GM12864 (cell line): ENCODE results near the gene SYNDIG1L.
"Not testable (repeated sequence)": the region's sequence is repeated elsewhere in the genome, so short reads cannot be mapped to it uniquely, and the experiment has no call there.

Source experiments
- DNase-seq: peaks from one replicate; pipeline ENCODE4 v3.0.0-alpha.2; 2011; ENCODE audit warnings: low read depth
- H3K4me3 ChIP-seq: 2 replicates; pipeline ENCODE4 v1.5.1; 2011; ENCODE audit warnings: mild to moderate bottlenecking, low read depth, low read length, control low read depth
- TF ChIP-seq, protein P1 (sequence below): IDR thresholded peaks from 2 replicates; pipeline ENCODE4 v1.5.1; 2011; ENCODE audit warnings: low read depth, mild to moderate bottlenecking, moderate library complexity, low read length, control low read depth, inconsistent platforms; ENCODE audit errors: missing control alignments

SYNDIG1L gene

DNA sequence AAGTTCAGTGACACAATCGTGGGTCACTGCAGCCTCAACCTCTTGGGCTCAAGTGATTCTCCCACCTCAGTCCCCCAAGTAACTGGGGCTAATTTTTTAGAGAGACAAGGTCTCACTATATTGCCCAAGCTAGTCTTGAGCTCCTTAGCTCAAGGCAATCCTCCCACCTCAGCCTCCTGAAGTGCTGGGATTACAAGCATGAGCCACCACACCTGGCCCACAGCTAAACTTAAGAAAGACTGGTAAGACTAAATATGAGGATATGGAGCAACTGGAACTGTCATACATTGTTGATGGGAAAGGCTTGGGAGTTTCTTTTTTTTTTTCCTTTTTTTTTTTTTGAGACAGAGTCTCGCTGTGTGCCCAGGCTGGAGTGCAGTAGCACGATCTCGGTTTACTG lies 43.8 kb downstream of the SYNDIG1L start:
- H3K4me3 ChIP-seq, result no peak overlapping the region
- no peak for DNase-seq
- TF ChIP-seq, protein P1, sequence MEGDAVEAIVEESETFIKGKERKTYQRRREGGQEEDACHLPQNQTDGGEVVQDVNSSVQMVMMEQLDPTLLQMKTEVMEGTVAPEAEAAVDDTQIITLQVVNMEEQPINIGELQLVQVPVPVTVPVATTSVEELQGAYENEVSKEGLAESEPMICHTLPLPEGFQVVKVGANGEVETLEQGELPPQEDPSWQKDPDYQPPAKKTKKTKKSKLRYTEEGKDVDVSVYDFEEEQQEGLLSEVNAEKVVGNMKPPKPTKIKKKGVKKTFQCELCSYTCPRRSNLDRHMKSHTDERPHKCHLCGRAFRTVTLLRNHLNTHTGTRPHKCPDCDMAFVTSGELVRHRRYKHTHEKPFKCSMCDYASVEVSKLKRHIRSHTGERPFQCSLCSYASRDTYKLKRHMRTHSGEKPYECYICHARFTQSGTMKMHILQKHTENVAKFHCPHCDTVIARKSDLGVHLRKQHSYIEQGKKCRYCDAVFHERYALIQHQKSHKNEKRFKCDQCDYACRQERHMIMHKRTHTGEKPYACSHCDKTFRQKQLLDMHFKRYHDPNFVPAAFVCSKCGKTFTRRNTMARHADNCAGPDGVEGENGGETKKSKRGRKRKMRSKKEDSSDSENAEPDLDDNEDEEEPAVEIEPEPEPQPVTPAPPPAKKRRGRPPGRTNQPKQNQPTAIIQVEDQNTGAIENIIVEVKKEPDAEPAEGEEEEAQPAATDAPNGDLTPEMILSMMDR, result no peak

DNA sequence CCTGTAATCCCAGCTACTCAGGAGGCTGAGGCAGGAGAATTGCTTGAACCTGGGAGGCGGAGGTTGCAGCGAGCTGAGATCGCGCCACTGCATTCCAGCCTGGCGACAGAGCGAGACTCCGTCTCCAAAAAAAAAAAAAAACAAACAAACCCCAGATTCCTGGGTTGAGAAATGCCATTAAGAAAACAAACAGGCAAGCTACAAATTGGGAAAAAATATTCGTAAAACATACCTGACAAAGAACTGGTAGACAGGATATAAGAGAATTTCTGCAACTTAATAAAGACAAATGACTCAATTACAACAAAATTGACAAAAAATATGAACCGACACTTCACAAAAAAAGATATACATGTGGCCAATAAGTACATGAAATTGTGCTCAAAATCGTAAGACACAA lies 44.4 kb downstream of the SYNDIG1L start:
- not testable (repeated sequence) for DNase-seq, H3K4me3 ChIP-seq

DNA sequence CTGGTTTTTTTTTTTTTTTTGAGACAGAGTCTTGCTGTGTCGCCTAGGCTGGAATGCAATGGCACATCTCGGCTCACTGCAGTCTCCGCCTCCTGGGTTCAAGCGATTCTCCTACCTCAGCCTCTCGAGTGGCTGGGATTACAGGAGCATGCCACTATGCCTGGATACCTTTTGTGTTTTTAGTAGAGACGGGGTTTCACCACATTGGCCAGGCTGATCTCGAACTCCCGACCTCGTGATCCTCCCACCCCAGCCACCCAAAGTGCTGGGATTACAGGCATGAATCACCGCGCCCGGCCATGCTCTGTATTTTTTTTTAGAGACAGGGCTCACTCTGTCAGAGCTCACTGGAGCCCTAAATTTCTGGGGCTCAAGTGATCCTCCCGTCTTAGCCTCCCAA lies 45.2 kb downstream of the SYNDIG1L start:
- no peak overlapping the region for H3K4me3 ChIP-seq
- no peak for DNase-seq
- TF ChIP-seq, protein P1, result no peak

DNA sequence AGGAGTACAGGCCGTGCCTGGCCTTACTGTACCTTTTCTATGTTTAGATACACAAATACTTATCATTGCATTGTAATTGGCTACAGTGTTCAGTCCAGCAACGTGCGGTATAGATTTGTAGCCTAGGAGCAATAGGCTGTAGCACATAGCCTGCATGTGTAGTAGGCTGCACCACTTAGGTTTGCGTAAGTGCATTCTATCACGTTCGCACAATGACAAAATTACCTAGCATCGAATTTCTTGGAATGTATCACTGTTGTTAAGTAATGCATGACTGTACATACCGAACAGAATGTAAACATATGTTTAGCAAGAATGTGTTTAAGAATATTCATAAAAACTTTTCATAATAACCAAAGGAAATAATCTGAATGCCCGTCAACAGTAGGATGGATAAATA lies 45.8 kb downstream of the SYNDIG1L start:
- no peak overlapping the region for H3K4me3 ChIP-seq
- no peak for DNase-seq
- TF ChIP-seq, protein P1, result no peak

DNA sequence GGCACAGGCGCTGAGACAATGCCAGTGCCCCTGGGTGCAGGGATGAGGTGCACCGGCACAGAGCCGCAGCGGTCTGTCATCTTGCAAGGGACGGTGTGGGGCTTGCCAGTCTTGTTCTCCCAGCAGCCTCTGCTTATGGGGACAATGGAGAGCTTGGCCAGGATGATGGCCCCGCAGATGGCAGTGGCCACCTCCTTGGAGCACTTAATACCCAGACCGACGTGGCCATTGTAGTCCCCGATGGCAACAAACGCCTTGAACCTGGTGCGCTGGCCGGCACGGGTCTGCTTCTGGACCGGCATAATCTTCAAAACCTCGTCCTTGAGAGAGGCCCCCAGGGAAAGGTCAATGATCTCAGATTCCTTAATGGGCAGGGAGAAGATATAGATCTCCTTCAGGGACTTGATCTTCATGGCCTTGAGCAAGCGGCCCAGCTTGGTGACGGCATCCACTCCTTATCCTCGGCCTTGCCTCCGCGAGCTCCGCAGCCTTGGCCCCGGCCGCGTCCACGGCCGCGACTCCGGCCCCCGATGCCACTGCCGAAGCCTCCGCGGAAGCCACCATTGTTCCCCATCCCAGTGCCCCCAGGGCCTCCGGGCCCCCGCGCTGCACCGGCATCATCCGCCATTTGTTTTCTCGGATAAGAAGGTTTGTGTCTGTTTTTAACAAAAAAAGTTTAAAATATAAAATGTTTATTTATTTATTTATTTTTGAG lies 47.9 kb downstream of the SYNDIG1L start:
- DNase-seq, result no peak
- TF ChIP-seq, protein P1, result no peak

DNA sequence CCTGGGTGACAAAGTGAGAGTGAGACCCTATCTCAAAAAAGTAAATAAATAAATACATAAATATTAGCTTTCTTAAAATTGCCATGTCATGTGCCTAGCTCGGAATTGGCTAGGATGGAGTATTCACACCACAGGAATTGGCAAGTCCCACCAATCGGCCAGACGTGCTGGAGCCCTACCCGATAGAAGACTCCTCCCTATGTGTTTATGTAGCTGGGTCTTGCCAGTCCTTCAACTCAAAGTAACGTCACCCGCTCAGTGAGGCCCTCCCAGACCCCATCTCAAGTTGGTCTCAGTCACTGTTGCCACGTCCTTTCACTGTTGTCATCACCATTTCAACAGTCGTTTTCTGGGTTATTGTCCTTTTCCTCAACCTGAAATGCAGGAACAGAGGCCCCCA lies 57.6 kb downstream of the SYNDIG1L start:
- DNase-seq, result no peak
- TF ChIP-seq, protein P1, result no peak
- H3K4me3 ChIP-seq, result no peak overlapping the region

More for the DNA sequence above, 47.9 kb downstream of the SYNDIG1L start:
- no peak overlapping the region for H3K4me3 ChIP-seq

DNA sequence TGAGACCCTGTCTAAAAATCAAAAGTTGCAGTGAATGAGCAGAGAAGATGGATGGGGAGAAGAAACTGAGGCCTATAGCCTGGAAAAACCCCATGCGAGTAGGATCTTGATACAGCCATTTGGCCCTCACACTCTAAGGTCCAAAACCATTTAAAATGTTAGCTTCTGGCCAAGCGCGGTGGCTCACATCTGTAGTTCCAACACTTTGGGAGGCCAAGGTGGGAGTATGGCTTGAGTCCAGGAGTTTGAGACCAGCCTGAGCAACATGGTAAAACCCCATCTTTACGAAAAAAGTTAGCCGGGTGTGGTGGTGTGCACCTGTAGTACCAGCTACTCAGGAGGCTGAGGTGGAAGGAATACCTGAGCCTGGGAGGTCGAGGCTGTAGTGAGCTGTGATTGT lies 58.0 kb downstream of the SYNDIG1L start:
- TF ChIP-seq, protein P1, result no peak

More for the DNA sequence above, 58.0 kb downstream of the SYNDIG1L start:
- no peak for DNase-seq
- H3K4me3 ChIP-seq, result no peak overlapping the region
